ENCODE results near the gene PPP1R3C.

Gene PPP1R3C

GRCh38 chr10:91629715-91630549 is 2.9 kb downstream of the PPP1R3C start:
- DNase-seq (ENCODE audit: low read depth in 2 of 2) = no peak

DNA sequence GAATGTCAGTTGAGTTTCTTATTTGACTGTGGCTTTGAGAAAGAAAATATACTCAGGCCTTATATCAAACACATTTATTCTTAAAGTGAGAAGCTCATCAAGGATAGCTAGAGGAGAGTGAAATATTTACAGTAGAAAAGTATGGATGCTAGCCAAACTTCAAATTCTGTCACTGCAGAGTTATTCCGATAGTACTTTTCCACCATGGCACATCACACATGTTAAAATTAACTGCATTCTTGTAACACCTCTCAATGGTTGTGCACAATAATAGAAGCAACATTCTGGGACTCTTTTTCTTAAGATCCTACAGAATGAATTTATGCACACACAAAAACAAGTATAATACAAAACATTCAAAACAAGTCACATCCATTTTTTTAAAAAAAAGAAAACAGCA is 4.5 kb downstream of the PPP1R3C start:
- no peak for DNase-seq (ENCODE audit: low read depth in 2 of 2)

- no peak for DNase-seq (ENCODE audit: low read depth in 2 of 2)
These were observed 5.3 kb downstream of the PPP1R3C start for GRCh38 chr10:91627344-91628102.

- no peak for DNase-seq (ENCODE audit: low read depth in 2 of 2)
These were observed 5.9 kb downstream of the PPP1R3C start for GRCh38 chr10:91626936-91627335.

DNA sequence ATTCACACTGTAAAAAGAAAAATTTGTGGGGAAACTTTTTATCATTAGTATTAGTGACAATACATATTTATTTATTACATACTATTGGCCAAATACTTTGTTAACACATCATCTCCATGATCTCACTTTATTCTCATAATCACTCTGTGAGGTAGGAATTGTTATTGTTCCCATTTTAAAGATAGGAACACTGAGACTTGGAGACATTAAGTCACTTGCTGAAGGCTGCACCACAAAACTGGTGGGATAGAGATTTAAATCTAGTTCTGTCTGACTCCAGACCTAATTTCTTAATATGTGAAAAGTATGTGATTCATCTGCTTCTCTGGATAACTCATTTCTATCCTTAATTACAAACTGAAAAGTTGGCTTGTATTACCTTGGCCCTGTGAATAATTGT is 8.2 kb downstream of the PPP1R3C start:
- DNase-seq (ENCODE audit: low read depth in 2 of 2) = no peak

DNA sequence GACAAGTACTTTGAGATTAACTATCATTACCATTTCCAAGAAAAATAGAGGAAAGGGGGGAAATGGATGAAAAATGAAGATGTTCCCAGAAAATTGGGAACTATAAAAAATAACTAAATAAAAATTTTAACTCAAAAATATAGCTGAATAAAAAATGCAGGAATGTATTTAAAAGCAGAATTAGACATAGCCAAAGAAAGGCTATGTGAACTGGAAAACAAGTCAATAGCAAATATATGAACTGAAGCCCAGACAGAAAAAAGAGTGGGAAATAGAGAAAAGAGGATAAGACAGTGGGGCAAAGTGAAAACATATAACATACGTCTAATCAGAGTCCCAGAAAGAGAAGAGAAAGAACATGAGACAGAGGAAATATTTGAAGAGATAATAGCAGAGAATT is 10.3 kb downstream of the PPP1R3C start:
- no peak for DNase-seq (ENCODE audit: low read depth in 2 of 2)

GRCh38 chr10:91621483-91622113 is 11.3 kb downstream of the PPP1R3C start:
- no peak for DNase-seq (ENCODE audit: low read depth in 2 of 2)

DNA sequence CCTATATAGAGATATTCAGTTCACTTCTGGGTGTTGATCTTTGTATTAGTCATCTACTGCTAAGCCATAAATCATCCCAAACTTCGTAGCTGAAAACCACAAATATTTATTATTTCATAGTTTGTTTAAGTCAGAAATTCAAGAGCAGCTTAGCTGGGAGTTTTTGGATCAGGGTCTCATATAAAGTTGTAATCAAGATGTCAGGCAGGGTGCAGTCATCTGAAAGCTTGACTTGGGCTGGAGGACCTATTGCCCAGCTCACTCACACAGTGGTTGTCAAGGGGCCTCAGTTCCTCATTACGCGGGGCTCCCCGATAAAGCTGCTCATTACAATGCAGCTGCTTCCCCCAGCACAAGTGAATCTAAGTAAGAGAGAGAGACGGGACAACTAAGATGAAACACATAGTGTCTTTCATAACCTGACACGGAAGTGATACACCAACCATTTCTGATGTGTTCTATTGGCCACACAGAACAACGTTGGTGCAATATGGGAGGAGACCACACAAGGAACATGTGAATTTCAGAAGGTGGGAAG is 15.7 kb downstream of the PPP1R3C start:
- no peak for DNase-seq (ENCODE audit: low read depth in 2 of 2)

DNA sequence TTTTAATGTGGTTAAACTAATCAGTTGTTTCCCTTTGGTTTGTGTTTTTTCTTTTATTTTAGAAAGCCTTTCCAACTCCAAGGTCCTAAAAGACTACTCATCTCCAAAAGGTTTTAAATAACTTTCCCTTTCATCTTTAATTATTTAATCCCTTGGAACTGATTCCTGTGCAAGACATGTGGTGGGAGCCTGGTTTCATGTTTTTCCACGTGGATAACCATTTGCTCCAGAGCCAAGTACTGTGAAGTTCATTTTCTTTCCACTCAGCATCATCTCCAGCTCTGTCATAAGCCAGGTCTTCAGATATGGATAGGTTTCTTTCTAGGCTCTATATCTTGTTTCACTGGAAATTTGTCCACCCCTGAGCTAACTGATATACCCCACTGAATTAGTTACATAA is 16.7 kb downstream of the PPP1R3C start:
- DNase-seq (ENCODE audit: low read depth in 2 of 2) = no peak

GRCh38 chr10:91614225-91614624 is 18.6 kb downstream of the PPP1R3C start:
- no peak for DNase-seq (ENCODE audit: low read depth in 2 of 2)

- DNase-seq (ENCODE audit: low read depth in 2 of 2) = no peak
These were observed 19.3 kb downstream of the PPP1R3C start for GRCh38 chr10:91613411-91614187.

GRCh38 chr10:91610919-91611318 is 22.0 kb downstream of the PPP1R3C start:
- no peak for DNase-seq (ENCODE audit: low read depth in 2 of 2)

GRCh38 chr10:91610444-91610843 is 22.4 kb downstream of the PPP1R3C start:
- DNase-seq (ENCODE audit: low read depth in 2 of 2) = no peak

- no peak for DNase-seq (ENCODE audit: low read depth in 2 of 2)
These were observed 25.0 kb downstream of the PPP1R3C start for GRCh38 chr10:91607646-91608403.

GRCh38 chr10:91605968-91606367 is 26.9 kb downstream of the PPP1R3C start:
- no peak for DNase-seq (ENCODE audit: low read depth in 2 of 2)

DNA sequence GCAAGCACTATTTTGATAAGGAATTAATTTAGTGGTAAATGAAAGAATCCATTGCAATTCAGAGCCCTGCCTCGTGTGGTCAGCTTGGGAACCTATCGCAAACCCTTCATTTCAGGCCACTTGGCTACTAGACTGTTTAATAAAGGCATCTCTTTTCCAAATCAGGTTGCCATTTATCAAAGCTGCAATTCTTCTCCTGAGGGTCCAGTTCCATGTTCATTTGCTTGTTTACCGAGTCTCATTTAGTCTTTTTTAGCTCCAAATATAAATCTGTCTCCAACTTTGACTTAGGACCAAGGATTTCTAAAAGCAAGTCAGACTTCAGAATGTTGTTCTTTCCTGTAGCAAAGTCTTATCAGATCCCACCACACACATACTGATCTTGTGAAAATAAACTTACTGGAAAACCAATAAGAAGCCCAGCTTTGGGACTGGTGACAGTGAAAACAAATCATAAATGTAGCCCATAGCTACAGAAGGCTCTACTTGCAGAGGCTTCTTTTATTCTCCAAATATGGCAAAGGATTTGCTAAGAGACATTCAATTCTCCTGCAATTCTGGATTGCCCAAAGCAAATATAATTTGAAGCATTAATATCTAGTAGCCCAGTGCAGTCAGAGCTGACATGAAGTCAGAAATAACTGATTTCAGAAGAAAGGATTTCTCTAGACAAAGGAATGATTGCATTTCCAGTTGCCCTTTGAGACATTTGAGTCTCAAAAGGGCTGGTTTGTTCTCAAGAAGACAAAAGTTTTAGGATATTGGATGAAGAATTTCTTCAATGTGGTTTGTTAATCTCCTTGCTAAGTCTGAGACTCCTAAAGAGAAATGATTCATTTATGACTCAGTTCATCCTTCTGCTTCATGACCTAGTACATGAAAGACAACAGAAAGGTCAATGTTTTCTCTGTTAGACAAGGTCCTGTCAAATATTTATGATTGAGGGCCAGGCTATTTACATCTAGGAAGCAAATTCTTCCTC is 28.0 kb downstream of the PPP1R3C start:
- no peak for DNase-seq (ENCODE audit: low read depth in 2 of 2)

DNA sequence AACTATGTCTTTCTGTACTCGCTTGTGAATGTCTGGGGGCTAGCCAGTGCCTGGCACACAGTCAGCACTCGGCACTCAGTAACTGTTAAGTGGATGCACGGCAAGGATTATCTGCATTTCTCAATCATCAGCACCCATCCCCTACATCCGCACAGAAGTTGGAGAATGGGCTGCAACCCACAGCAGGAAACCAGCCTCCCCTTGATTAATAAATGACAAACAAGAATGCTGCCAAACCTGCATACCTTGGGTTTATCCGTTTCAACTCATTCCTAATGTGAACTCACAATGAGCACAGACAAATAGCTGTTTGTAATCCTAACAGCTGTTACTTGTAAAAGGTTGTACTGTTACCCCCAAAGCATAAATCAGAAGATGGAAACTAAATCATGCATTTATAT is 28.9 kb downstream of the PPP1R3C start:
- no peak for DNase-seq (ENCODE audit: low read depth in 2 of 2)

DNA sequence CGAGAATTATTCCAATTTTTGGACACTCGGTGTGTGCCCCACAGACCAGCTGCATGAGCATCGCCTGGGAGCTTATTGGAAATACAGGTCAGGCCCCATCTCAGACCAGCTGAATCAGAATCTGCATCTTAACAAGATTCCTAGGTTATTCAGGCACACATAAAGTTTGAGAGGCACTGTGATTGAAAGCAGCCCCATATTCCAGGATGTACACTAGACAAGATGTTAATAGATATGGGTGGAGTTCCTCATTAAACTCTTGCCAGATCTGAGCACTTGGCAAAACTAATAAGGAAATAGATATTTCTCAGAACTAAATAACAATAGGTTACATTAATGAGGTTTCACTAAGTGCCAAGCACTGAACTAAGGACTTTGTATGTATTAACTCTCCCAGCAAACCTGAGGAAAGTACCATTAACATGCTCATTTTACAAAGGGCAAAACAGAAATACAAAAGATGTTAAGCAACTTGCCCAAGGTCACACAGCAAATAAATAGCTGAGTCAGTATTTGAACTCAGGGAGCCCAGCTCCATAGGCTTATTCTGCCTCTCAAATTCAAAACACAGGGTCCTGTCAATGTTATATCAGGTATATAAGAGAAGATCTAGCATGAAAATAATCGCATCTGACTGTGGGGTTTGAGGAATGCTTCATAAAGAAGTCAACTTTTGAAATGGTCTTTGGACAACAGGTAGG is 29.9 kb downstream of the PPP1R3C start:
- no peak for DNase-seq (ENCODE audit: low read depth in 2 of 2)

- DNase-seq (ENCODE audit: low read depth in 2 of 2) = no peak
These were observed 30.4 kb downstream of the PPP1R3C start for GRCh38 chr10:91602449-91602848.
